ENCODE results near the gene PLPP3.

PLPP3 gene

DNA sequence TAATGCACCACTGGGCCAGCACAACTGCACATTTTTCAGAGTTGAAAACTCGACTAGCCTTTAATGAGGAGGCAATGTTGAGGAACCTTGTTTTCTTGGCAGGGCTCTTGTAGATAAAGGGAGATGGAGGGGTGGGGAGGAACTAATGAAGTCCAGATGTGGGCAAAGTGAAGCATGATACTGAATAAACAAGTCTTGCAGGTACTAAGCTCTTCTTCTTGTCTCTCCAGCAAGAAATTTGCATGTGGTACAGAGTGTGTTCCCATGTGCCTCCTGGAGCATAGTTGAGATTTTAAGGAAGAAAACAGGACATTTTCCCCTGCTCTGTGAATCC, 47.0 kb downstream of the PLPP3 start:
- Histone ChIP-seq H3K9ac (ENCODE audit: low read length) (no peak overlapping the region), H3K4me1 (ENCODE audit: insufficient read depth, low read length, severe bottlenecking) (no peaks in the 10 kb centered on the region), H3K36me3 (ENCODE audit: insufficient read depth, low read length) (no peaks in the 10 kb centered on the region), H3K27ac (ENCODE audit: low read depth, low read length, poor library complexity, severe bottlenecking) (no peak overlapping the region), H3K4me3 (ENCODE audit: low read depth, low read length, poor library complexity, severe bottlenecking) (no peak overlapping the region), H3K27me3 (ENCODE audit: insufficient read depth, low read length) (no peaks in the 10 kb centered on the region), H3F3A (ENCODE audit: insufficient read depth, low read length) (no peaks in the 10 kb centered on the region), H2AFZ (ENCODE audit: low read length) (no peak overlapping the region), H3K79me2 (ENCODE audit: insufficient read depth, low read length) (no peaks in the 10 kb centered on the region), H3K9me2 (ENCODE audit: low read depth, low read length) (no peaks in the 10 kb centered on the region), H4K20me1 (ENCODE audit: insufficient read depth, low read length) (no peaks in the 10 kb centered on the region), H3K9me3 (ENCODE audit: low read length) (no peaks in the 10 kb centered on the region), H3K4me2 (ENCODE audit: low read length) (no peak overlapping the region)
- TF ChIP-seq, protein P1, sequence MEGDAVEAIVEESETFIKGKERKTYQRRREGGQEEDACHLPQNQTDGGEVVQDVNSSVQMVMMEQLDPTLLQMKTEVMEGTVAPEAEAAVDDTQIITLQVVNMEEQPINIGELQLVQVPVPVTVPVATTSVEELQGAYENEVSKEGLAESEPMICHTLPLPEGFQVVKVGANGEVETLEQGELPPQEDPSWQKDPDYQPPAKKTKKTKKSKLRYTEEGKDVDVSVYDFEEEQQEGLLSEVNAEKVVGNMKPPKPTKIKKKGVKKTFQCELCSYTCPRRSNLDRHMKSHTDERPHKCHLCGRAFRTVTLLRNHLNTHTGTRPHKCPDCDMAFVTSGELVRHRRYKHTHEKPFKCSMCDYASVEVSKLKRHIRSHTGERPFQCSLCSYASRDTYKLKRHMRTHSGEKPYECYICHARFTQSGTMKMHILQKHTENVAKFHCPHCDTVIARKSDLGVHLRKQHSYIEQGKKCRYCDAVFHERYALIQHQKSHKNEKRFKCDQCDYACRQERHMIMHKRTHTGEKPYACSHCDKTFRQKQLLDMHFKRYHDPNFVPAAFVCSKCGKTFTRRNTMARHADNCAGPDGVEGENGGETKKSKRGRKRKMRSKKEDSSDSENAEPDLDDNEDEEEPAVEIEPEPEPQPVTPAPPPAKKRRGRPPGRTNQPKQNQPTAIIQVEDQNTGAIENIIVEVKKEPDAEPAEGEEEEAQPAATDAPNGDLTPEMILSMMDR (IDR thresholded peaks at IDR 0.05; ENCODE audit: low read length) = no peak
- no peak for TF ChIP-seq EZH2 (IDR thresholded peaks at IDR 0.05; ENCODE audit: borderline replicate concordance, low read length)

DNA sequence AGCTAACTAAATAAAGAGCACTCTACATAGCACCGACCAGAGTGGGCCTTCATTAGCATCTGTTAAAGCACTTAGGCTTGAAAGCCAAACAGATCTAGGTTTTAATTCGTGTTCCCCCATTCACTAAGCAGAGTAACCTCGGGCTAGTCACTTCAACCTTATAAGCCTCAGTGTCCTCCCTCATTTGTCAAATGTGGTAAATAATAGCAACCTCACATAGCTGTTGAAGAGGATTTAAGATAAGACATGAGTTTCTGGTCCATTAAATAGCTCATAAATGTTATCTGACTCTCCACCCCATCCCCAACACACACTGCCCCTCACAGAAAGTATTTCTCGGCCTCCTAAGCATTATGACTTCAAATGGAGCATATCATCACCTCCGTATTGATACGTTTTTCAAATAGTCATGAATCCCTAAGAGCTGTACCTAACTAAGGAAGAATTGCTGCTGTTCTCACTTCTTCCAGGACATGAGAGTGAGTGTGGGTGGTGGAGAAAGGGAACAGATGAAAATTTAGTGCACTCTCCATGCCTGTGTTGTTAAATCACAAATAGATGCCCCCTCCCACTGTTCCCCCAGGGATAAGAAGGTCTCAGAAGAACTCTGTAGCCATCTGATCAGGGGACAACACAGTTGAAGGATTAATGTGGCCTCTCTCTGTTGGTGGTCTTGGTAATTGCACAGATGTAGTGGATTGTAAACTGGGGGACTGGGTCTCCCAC, 47.6 kb downstream of the PLPP3 start:
- Histone ChIP-seq H2AFZ (ENCODE audit: low read length) (no peak overlapping the region), H3K9ac (ENCODE audit: low read length) (no peak overlapping the region), H3K36me3 (ENCODE audit: insufficient read depth, low read length) (no peaks in the 10 kb centered on the region), H4K20me1 (ENCODE audit: insufficient read depth, low read length) (no peaks in the 10 kb centered on the region), H3K79me2 (ENCODE audit: insufficient read depth, low read length) (no peaks in the 10 kb centered on the region), H3K4me2 (ENCODE audit: low read length) (no peak overlapping the region), H3K4me3 (ENCODE audit: low read depth, low read length, poor library complexity, severe bottlenecking) (no peak overlapping the region), H3K9me2 (ENCODE audit: low read depth, low read length) (no peaks in the 10 kb centered on the region), H3K9me3 (ENCODE audit: low read length) (no peaks in the 10 kb centered on the region), H3K27ac (ENCODE audit: low read depth, low read length, poor library complexity, severe bottlenecking) (no peak overlapping the region), H3K4me1 (ENCODE audit: insufficient read depth, low read length, severe bottlenecking) (no peaks in the 10 kb centered on the region), H3K27me3 (ENCODE audit: insufficient read depth, low read length) (no peaks in the 10 kb centered on the region), H3F3A (ENCODE audit: insufficient read depth, low read length) (no peaks in the 10 kb centered on the region)
- no peak for TF ChIP-seq EZH2 (IDR thresholded peaks at IDR 0.05; ENCODE audit: borderline replicate concordance, low read length)
- TF ChIP-seq, protein P1 (IDR thresholded peaks at IDR 0.05; ENCODE audit: low read length) = no peak

DNA sequence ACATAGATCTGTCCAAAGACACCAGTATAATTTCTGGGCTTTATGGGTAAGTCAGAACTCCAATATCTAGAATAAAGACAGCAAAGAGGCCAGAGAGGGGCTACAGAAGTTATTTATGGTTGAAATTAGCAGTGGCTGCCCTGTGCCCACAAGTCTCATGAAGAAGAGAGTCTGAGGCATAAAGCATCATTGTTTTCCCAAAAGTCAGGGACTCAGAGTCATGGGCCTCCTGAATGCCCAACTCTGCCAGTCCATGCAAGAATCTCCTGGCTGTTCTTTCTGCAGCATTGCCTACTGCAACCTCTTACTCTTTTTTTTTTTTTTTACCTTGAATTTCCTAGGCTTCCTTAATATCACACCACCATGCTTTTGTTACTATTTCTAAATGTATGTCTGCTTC, 49.6 kb downstream of the PLPP3 start:
- Histone ChIP-seq H3K9me3 (ENCODE audit: low read length) (no peaks in the 10 kb centered on the region), H3K9ac (ENCODE audit: low read length) (no peak overlapping the region), H3K4me1 (ENCODE audit: insufficient read depth, low read length, severe bottlenecking) (no peaks in the 10 kb centered on the region), H3K27ac (ENCODE audit: low read depth, low read length, poor library complexity, severe bottlenecking) (no peak overlapping the region), H4K20me1 (ENCODE audit: insufficient read depth, low read length) (no peaks in the 10 kb centered on the region), H3F3A (ENCODE audit: insufficient read depth, low read length) (no peaks in the 10 kb centered on the region), H3K4me3 (ENCODE audit: low read depth, low read length, poor library complexity, severe bottlenecking) (no peak overlapping the region), H3K27me3 (ENCODE audit: insufficient read depth, low read length) (no peaks in the 10 kb centered on the region), H3K4me2 (ENCODE audit: low read length) (no peak overlapping the region), H3K36me3 (ENCODE audit: insufficient read depth, low read length) (no peaks in the 10 kb centered on the region), H3K79me2 (ENCODE audit: insufficient read depth, low read length) (no peaks in the 10 kb centered on the region), H2AFZ (ENCODE audit: low read length) (no peak overlapping the region), H3K9me2 (ENCODE audit: low read depth, low read length) (no peaks in the 10 kb centered on the region)
- TF ChIP-seq EZH2 (IDR thresholded peaks at IDR 0.05; ENCODE audit: borderline replicate concordance, low read length) = no peak
- TF ChIP-seq, protein P1 (IDR thresholded peaks at IDR 0.05; ENCODE audit: low read length) = no peak
